GM18511 (cell line): Measurements from ENCODE around the gene PER1.
A peak's percentile ranks its signal among the peaks of the same experiment; 100 is the strongest.

Experiments used
- ATAC-seq: cut with Tn5 transposase; IDR thresholded peaks from one replicate; pipeline ENCODE4 v1.9.1; 2021; ENCODE audit warnings: mild to moderate bottlenecking, moderate library complexity; ENCODE audit not compliant: unreplicated experiment

Gene PER1, protein sequence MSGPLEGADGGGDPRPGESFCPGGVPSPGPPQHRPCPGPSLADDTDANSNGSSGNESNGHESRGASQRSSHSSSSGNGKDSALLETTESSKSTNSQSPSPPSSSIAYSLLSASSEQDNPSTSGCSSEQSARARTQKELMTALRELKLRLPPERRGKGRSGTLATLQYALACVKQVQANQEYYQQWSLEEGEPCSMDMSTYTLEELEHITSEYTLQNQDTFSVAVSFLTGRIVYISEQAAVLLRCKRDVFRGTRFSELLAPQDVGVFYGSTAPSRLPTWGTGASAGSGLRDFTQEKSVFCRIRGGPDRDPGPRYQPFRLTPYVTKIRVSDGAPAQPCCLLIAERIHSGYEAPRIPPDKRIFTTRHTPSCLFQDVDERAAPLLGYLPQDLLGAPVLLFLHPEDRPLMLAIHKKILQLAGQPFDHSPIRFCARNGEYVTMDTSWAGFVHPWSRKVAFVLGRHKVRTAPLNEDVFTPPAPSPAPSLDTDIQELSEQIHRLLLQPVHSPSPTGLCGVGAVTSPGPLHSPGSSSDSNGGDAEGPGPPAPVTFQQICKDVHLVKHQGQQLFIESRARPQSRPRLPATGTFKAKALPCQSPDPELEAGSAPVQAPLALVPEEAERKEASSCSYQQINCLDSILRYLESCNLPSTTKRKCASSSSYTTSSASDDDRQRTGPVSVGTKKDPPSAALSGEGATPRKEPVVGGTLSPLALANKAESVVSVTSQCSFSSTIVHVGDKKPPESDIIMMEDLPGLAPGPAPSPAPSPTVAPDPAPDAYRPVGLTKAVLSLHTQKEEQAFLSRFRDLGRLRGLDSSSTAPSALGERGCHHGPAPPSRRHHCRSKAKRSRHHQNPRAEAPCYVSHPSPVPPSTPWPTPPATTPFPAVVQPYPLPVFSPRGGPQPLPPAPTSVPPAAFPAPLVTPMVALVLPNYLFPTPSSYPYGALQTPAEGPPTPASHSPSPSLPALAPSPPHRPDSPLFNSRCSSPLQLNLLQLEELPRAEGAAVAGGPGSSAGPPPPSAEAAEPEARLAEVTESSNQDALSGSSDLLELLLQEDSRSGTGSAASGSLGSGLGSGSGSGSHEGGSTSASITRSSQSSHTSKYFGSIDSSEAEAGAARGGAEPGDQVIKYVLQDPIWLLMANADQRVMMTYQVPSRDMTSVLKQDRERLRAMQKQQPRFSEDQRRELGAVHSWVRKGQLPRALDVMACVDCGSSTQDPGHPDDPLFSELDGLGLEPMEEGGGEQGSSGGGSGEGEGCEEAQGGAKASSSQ (N-terminal part only)

GRCh38 chr17:8152112-8152775 is at the start of gene PER1:
Gene PER1 (minus strand): TSS chr17:8152404. CDS start chr17:8150706, 1,698 bp downstream.
- no peak for ATAC-seq

GRCh38 chr17:8192070-8192815 is 40.0 kb upstream of the PER1 start:
- no peak for ATAC-seq

GRCh38 chr17:8190506-8190905 is 38.3 kb upstream of the PER1 start:
- ATAC-seq, result no peak

- peak; percentile 64 for ATAC-seq
Measured at GRCh38 chr17:8189711-8190477, 37.7 kb upstream of the PER1 start, which contains the start of gene BORCS6. Gene BORCS6 (minus strand): TSS chr17:8190180. CDS start chr17:8190140, 40 bp downstream.

DNA sequence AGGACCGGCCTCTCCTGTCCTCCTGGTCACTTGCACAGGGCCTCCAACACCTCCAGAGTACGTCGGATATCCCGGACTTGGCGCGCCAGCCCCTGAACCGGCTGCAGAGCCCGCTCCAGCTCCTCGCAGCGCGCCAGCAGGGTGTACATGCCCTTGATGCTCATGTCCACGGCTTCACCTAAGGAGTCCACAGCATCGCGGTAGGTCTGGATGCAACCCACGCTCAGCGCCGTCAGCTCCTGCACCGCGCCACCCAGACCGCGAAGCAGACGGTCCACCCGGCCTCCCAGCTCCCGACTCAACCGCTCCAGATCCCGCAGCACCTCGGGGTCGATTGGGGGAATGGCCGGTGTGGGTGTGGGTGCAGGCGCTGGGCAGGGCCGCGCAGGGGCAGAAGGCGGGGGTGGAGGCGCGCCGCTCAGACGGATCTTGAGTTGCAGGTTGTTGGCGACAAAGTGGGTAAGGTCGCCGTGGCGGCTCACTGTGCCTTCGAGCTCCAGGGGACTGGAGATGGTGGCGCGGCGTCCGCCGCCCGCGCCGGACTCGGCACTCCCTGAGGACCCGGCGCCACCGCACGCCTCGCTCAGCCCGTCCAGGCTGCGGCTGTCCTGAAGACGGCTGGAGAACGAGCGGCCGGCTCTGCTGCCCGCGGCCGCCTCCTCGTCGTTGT is 37.0 kb upstream of the PER1 start:
- no peak for ATAC-seq

DNA sequence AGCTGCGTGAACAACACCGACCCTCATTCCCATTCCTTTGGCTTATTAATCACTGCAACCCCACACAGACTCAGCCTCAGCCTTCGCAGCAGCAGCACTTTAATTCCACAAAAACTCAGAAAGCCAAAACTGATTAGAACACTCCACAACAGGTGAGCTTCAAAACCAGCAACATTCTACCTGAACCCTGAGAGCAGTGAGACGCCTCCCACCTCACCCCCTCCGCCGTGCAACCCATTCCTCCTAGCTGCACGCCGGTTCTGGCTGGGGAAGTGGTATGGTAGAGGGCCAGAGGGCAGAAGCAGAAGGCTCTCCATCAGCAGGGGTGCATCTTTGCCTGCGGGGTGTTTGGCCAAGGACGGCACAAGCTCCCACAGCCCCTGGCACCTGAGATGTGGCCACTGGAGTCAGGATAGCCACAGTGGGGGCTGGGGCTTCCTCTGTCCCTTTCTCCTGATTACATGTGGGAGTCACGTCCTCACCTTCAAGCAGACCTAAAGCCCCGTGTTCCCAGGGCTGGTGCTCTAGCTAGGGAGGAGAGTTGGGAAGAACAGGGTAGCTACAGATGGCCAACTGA is 36.1 kb upstream of the PER1 start:
- ATAC-seq, result no peak

DNA sequence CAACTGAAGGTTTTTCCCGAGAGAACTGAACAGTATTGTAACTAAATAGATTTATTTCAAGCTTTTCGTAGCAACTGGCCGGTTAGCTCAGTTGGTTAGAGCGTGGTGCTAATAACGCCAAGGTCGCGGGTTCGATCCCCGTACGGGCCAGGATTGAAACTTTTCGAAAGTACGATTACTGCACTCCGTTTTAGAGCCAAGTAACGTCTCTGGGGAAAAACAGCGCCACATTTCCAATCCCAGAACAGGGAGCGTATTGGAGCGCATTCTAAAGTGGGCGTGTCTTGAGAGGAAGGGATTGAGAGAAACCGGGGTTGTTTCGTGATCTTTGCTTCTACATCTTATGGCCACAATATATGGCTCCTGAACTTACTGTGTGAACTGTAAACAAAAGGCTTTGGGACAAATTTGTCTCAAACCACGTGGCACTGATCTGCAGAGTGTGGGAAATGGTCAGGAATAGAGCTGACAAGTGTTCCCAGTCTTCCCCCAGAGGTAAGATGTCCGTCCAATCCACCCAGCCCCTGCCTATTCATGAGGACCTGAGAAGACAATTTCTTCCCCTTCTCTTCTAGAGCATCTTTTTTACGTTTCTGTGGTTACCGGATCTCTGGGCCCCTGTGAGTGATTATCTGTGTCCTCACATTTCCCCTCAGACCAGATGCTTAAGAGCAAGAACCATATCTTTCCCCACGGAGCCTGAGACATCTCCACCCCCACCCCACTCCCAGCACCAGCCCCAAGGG is 35.5 kb upstream of the PER1 start:
- ATAC-seq, result no peak

GRCh38 chr17:8186787-8187516 is 34.7 kb upstream of the PER1 start:
- no peak for ATAC-seq

- ATAC-seq, result no peak
Measured at GRCh38 chr17:8186446-8186786, 34.2 kb upstream of the PER1 start.

DNA sequence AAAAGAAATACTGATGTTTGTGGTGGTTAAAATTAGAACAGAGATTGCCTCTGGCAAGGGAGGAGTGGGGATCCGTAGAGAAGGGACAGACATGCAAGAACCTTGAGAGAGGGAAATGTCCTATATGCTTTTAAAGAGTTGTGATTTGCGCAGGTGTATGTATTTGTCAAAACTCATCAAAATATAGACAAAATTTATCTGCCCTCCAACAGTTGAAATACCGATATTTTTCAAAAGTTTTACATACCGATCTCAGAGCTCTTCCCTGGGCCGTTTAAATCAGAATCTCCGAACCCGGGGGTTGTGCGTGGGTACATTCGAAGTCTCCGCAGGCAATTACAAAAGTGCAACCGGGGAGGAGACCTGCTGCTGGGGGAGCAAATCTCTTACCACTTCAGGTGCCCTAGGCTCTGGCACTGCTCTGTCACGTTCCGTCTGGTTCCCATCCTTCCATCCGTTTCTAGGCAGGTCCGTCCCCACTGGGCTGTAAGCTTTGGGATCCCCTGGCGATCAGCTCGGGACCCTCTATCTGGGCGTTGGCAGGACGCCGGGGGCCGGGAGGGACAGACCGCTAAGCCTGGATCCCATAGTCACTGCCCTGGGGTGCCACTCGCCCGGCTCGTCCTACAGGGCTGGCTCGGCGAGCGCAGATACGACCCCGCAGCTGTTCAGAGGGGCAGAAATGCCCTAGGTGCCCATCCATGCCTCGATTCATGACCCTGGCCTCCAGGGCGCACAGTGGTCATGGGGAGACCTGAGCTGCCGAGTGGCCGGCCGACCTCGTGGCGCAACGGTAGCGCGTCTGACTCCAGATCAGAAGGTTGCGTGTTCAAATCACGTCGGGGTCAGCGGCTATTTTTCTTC is 33.6 kb upstream of the PER1 start:
- ATAC-seq, result no peak

DNA sequence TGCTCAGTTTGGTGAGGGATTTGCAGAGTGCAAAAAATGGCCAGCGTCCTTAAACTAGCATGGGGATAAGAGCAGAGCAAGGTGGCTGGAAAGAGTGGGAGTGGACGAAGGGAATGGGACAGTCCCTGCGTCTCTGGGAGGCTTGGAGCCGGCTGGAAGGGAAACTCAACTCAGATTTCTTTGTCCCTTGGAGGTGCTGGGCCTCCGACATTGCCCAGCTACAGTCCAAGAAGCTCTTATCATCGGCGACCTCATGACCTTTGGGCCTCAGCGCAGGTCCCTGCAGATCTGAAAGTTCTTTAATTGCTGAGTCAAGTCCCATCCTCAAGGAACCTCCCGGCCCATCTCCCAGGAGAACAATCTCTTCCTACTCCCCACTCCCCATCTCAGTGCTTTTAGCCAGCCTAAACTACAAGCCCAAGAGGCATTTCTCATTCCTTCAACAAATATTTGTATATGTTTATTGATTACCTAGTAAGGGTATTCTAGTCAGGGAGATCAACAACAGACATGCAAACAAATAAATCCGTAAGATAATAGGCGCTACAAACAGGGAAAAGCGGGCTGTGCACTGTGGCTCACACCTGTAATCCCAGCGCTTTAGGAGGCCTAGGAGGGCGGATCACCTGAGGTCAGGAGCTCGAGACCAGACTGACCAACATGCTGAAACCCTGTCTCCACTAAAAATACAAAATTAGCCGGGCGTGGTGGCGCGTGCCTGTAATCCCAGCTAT is 25.0 kb upstream of the PER1 start:
- no peak for ATAC-seq

DNA sequence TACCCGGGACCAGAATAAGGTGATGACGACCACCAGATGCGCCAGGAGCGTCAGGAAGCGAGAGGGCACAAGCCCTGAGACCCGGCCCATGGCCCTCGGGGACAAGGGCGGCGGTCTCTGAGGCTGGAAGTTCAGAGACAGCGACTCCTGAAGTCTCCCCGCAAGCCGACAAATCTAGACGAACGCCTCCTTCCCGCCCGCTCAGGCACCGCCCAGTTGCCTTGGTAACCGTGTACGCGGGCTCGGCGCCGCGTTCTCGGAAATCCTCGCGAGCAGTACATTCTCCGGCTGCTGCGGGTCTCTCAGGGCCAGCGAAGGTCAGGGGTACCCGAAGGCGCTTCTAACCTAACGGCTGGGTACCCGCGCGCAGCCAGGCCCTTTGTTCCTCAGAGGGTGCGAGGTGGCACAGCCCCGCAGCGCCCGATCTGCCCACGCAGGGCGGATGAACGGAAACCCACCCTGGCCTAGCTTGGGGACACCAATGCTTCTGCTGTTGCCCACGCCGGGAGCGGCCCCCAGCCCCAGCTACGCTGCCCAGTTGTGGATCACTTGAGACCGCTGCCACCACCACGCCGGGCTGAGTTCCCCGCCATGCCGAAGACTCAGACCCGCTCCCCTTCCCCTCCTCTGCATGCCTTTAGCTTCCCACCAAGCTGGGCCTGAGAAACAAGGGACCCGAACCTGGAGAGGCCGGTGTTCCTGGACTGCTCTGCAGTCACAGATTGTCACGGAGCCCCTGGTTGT is 24.2 kb upstream of the PER1 start, which contains the start of gene TMEM107:
Gene TMEM107, minus strand, starts transcription at position 184 of the 744 bp plus-strand sequence. Its CDS starts 94 bp downstream, at position 90.
- peak; percentile 55 for ATAC-seq

- peak; percentile 7 for ATAC-seq
Measured at GRCh38 chr17:8175795-8176196, 23.6 kb upstream of the PER1 start.

DNA sequence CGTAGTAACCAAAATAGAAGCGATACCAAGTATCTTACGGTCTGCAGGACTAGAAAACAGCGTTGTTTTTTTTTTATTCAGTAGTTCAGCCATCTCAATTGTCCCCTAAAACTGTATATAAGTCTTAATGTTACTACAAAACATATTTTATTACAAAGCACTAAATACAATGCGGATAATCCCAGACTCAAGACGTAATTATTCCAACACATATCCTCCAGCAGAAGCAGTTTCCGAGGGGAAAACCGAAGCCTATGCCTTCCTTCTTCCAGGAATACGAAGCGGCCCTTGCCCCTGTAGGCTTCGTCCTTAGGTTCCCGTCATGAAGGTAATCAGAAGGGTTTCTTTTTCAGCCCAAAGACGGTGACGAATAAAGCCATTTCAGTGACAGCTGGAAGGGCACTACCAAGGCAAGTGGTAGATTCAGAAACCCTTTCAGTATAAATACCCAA is 21.7 kb upstream of the PER1 start:
- no peak for ATAC-seq
